ENCODE measurements around the gene DOCK6. TPM values are rescaled to one million over a fixed set of nuclear protein-coding genes. Genes with fewer than 3 reads are reported as not detected.

The DOCK6 gene
- total and polyA plus RNA-seq, 9 donors: 12.8 to 60.0 (median 31.4) TPM

- no peaks in the 10 kb centered on the region for H3K36me3 ChIP-seq
- H3K9me3 ChIP-seq: no peaks in the 10 kb centered on the region
- WGBS, 3 donors: 41 to 58% (median 54%) methylated on average over 8 of the region's 8 CpGs
- TF ChIP-seq EP300 (IDR thresholded peaks at IDR 0.05) (no peak), POLR2A (IDR thresholded peaks at IDR 0.05) (no peak)
- TF ChIP-seq, protein P1, sequence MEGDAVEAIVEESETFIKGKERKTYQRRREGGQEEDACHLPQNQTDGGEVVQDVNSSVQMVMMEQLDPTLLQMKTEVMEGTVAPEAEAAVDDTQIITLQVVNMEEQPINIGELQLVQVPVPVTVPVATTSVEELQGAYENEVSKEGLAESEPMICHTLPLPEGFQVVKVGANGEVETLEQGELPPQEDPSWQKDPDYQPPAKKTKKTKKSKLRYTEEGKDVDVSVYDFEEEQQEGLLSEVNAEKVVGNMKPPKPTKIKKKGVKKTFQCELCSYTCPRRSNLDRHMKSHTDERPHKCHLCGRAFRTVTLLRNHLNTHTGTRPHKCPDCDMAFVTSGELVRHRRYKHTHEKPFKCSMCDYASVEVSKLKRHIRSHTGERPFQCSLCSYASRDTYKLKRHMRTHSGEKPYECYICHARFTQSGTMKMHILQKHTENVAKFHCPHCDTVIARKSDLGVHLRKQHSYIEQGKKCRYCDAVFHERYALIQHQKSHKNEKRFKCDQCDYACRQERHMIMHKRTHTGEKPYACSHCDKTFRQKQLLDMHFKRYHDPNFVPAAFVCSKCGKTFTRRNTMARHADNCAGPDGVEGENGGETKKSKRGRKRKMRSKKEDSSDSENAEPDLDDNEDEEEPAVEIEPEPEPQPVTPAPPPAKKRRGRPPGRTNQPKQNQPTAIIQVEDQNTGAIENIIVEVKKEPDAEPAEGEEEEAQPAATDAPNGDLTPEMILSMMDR (IDR thresholded peaks at IDR 0.05): no peak
- intact Hi-C loops (cut with DNase I): no loop called here
- peaks cover 31% of the 10 kb centered on the region for H3K4me1 ChIP-seq (ENCODE audit: insufficient read depth)
- H3K27me3 ChIP-seq: no peaks in the 10 kb centered on the region
- H3K4me3 ChIP-seq: no peak overlapping the region
- peak; percentile 45 to 64 (median 54) for DNase-seq
- peak overlapping the region in 1 of 2 donors; percentile 47 for H3K27ac ChIP-seq
Measured at GRCh38 chr19:11191273-11191755, 71.0 kb downstream of the DOCK6 start.

DNA sequence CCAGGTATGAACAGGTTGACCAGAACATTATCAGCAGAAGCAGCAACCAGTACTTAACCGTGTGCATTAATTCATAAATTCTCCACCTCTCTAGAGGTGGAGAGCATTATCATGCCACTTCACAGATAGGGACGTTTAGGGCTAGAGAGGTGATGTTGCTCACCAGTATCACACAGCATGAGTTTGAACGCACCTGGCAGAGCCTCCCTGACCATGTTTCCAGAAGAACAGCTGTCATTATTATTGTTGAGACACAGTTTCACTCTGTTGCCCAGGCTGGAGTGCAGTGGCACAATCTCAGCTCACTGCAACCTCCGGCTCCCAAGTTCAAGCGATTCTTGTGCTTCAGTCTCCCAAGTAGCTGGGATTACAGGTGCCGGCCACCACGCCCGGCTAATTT lies 71.8 kb downstream of the DOCK6 start:
- TF ChIP-seq, protein P1 (IDR thresholded peaks at IDR 0.05): no peak
- no peak for TF ChIP-seq EP300 (IDR thresholded peaks at IDR 0.05)
- no peak for TF ChIP-seq POLR2A (IDR thresholded peaks at IDR 0.05)
- Histone ChIP-seq H3K27ac (peak overlapping the region in 1 of 2 donors; percentile 47), H3K4me3 (no peak overlapping the region), H3K27me3 (no peaks in the 10 kb centered on the region), H3K36me3 (no peaks in the 10 kb centered on the region), H3K9me3 (no peaks in the 10 kb centered on the region), H3K4me1 (ENCODE audit: insufficient read depth) (peaks cover 31% of the 10 kb centered on the region)
- intact Hi-C loops (cut with DNase I): no loop called here
- DNase-seq: no peak
- 53 to 67% (median 60%) methylated on average over 8 of the region's 8 CpGs for WGBS, 3 donors

- Histone ChIP-seq H3K4me1 (ENCODE audit: insufficient read depth) (peaks cover 30% of the 10 kb centered on the region), H3K9me3 (no peaks in the 10 kb centered on the region), H3K27me3 (no peaks in the 10 kb centered on the region), H3K27ac (peak overlapping the region; percentile 68 to 90), H3K36me3 (no peaks in the 10 kb centered on the region), H3K4me3 (no peak overlapping the region)
- 43 to 53% (median 45%) methylated on average over 9 of the region's 9 CpGs for WGBS, 3 donors
- TF ChIP-seq POLR2A (IDR thresholded peaks at IDR 0.05): no peak
- TF ChIP-seq, protein P1 (IDR thresholded peaks at IDR 0.05): no peak
- TF ChIP-seq EP300 (IDR thresholded peaks at IDR 0.05): no peak
- intact Hi-C loops (cut with DNase I): no loop called here
- peak in 1 of 5 donors; percentile 52 for DNase-seq
Measured at GRCh38 chr19:11187441-11187840, 74.9 kb downstream of the DOCK6 start.

DNA sequence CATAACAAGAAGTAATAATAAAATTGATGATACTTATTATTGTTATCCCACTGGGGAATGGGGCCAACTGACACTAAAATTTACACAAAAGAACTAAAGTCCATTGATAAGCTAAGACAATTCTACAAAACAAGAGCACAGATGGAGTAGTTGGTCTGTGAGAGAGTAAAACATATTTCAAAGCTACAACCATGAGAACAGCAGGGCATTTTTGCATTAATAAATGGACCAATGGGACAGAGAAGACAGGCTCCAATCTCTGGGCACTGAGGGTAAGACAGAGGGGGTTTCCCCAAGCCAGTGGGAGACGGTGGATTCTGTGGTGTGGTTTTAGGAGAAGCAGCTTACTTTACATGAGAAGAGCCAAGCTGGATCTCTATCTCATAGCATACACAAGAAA lies 79.3 kb downstream of the DOCK6 start:
- no peak overlapping the region for H3K27ac ChIP-seq
- 85 to 93% (median 90%) methylated on average over 1 of the region's 1 CpG for WGBS, 3 donors
- TF ChIP-seq, protein P1 (IDR thresholded peaks at IDR 0.05): no peak
- no peak for TF ChIP-seq POLR2A (IDR thresholded peaks at IDR 0.05)
- no peak for TF ChIP-seq EP300 (IDR thresholded peaks at IDR 0.05)
- peaks cover 22% of the 10 kb centered on the region for H3K4me1 ChIP-seq (ENCODE audit: insufficient read depth)
- H3K36me3 ChIP-seq: no peaks in the 10 kb centered on the region
- no peaks in the 10 kb centered on the region for H3K27me3 ChIP-seq
- no peaks in the 10 kb centered on the region for H3K9me3 ChIP-seq
- H3K4me3 ChIP-seq: no peak overlapping the region
- intact Hi-C loops (cut with DNase I): no loop called here
- no peak for DNase-seq

Data from ovary (tissue), 9 donors.